ENCODE data around the gene ROS1.

The ROS1 gene

DNA sequence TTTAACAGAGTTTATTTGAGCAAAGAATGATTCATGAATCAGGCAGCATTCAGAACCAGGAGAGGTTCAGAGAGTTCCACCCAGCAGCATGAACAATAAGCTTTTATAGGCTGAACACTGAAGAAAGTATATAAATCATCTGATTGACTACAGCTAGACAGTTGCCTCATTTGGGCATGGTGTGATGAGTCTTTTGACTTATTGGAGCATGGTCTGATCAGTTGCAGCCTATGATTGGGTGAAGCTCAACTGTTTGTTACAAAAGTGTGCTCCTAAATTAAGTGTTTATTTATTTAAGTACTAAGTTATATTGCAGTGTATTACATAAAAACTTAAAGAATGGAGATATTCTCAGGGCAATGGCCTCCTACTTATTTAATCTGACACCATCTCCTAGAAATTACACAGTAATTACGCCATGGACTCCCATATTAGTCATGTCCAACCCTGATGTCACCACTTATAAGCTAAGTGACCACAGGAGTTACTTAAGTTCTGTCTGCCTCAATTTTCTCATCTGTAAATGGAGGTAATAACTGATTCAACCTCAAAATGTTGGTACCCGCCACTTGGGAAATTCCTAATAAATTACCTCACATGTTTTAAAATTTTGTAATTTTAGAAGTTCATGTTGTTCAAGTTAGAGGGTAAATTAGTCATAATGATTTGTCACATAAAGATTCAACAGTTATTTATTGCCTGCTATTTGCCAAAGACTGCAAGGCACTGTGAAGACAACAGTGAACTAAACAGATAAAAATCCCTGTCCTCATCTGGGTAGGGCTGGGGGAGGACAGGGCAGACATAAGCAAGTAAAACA lies 15.2 kb upstream of the ROS1 start:
- DNase-seq (ENCODE audit: low read depth): peak; percentile 79

DNA sequence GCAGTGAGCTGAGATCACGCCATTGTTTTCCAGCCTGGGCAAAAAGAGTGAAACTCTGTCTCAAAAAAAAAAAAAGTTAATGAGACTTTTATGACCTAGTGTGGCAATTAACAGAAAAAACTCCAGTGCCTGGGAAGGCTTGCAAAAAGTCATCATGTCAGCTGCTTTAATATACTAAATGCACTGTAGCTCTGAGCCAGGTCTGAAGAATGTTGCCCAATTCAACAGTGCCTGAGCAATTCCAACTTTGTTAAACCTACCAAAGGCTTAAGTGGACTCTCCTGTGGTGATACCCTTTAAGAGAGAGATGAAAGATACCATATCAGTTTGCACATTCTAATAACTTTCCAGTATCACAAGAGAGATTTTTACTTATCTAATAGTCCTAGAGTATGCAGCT lies 6.5 kb upstream of the ROS1 start:
- DNase-seq (ENCODE audit: low read depth): no peak

DNA sequence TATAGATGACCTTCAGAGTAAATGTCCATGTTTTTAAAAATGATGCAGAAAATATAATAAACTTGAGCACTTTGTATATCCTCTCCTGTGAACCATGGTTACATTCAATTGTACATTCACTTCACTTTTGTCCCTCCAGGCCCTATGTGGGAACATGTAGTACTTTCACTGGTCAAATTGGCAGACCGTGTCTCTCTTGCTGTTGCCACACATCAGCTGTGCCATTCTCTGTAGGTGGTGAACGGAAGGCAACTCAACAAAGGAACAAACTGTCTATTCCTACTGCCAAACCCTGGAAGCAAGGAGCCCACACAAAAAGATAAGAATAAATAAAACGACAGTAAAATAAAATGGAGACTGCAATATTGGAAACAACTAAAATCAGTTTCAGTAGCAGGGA lies 2.0 kb downstream of the ROS1 start:
- no peak for DNase-seq (ENCODE audit: low read depth)

GRCh38 chr6:117418320-117418719 lies 7.4 kb downstream of the ROS1 start:
- DNase-seq (ENCODE audit: low read depth): no peak

GRCh38 chr6:117417851-117418250 lies 7.9 kb downstream of the ROS1 start:
- DNase-seq (ENCODE audit: low read depth): no peak

GRCh38 chr6:117414770-117415169 lies 11.0 kb downstream of the ROS1 start:
- DNase-seq (ENCODE audit: low read depth): no peak

DNA sequence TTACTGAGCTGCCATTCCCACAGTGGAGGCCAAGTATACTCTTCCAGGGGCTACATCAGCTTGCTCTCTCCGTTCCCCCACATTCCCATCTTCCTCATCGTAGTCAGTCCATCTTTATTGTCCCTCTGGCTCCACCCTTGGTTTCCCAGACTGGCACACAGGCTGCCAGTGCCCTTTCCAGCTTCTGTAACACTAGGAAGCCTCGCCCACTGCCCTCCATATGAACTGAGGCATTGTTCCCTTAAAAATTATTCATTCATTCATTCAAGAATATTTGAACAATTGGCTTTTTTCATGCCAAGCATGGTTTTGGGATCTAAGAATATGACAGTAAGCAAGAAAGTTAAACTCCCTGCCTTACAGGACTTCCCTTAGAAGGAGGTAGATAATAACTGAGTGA lies 14.3 kb downstream of the ROS1 start:
- DNase-seq (ENCODE audit: low read depth): no peak

DNA sequence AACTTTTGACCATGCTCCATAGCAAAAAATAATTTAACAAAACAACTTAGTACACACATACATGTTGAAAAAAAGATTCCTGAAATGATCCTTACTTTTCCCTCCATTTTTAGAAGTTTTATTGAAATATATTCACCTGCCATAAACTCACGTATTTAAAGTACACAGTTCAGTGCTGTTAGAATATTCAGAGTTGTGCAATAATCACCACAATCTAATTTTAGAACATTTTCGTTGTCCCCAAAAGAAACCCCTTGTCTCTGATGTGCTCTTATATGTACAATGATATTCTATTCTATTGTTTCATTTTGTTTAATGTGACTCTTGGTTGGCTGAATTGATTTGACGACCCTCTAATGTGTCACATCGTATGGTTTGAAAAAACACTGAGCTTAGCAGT lies 15.9 kb downstream of the ROS1 start:
- DNase-seq (ENCODE audit: low read depth): no peak

- DNase-seq (ENCODE audit: low read depth): no peak
Measured at GRCh38 chr6:117409420-117409819, 16.3 kb downstream of the ROS1 start.

- DNase-seq (ENCODE audit: low read depth): no peak
Measured at GRCh38 chr6:117404548-117404947, 21.2 kb downstream of the ROS1 start.

GRCh38 chr6:117401799-117402198 lies 23.9 kb downstream of the ROS1 start:
- no peak for DNase-seq (ENCODE audit: low read depth)

DNA sequence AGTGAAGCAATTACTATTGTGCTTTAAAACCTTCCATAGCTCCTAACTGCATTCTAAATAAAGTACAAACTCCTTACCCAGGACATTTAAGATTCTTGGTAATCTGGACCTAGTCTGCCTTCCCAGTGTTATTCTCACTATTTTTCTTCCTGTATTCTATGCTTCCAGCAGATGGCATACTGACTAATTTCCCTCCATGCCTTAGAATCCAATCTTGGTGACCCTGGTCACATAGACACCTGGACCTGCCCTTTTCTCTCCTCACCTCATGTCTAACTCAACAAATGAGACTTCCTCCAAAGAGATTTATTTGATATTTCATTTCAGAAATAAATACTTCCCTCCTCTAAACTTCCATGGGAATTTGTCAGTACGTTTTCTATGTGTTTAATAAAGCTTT lies 25.8 kb downstream of the ROS1 start:
- DNase-seq (ENCODE audit: low read depth): no peak

DNA sequence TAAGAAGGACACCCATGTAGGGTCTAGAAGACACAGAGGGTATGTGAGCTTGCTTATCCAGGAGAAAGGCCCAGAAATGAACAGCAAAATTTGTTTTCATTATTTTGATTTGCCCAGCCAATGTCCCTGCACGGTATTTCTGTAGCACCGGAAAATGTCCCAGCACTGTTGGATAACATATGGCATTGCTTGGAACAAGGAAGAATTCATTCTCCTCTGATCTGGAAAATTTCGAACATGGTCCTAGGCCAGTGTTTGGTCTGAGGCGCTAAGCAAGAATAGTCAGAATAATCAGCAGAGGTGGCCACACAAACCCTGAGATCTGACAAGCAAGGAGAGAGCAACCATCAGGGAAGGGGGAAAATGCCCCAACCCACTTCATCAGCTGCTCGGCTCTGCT lies 26.6 kb downstream of the ROS1 start:
- no peak for DNase-seq (ENCODE audit: low read depth)

- peak; percentile 5 for DNase-seq (ENCODE audit: low read depth)
Measured at GRCh38 chr6:117397536-117398227, 28.1 kb downstream of the ROS1 start.

DNA sequence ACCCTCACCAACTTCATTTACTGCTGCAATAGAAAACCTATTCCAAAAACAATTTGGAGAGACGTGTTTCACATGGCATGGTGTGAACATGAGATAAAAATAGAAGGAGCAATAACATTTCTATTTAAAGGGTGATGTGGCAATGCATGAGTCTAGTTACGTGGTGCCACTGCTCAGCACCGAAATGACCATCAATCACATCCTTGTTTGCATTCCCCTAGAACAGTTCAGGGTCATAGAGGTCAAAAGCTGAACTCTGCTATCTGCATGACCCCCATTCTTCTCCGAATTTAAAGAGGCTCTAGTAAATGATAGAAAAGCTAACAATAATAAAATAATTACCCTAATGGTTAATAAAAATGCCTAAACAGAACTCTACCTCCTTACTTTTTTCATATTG lies 29.5 kb downstream of the ROS1 start:
- DNase-seq (ENCODE audit: low read depth): no peak

DNA sequence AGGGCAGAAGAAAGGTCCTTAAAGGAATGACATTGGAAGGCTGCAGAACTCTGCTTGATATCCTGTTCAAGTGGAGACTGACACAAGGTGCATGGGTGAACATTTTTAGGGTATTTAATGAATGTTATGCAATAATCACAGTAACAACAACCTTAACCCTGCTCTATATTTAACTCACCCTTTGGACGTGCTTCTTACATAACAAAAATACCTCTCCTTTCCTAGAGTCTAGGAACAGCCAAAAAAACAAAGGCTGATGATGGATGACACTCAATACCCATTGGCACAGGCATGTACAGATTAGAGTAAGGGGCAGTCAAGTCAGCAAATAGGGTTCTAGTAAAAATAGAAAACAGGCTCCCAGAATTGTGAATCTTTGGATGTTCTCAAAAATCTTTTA lies 30.6 kb downstream of the ROS1 start:
- no peak for DNase-seq (ENCODE audit: low read depth)

- no peak for DNase-seq (ENCODE audit: low read depth)
Measured at GRCh38 chr6:117393045-117393444, 32.7 kb downstream of the ROS1 start.

GRCh38 chr6:117391874-117392583 lies 33.7 kb downstream of the ROS1 start:
- no peak for DNase-seq (ENCODE audit: low read depth)

GRCh38 chr6:117389227-117390057 lies 36.3 kb downstream of the ROS1 start:
- no peak for DNase-seq (ENCODE audit: low read depth)

DNA sequence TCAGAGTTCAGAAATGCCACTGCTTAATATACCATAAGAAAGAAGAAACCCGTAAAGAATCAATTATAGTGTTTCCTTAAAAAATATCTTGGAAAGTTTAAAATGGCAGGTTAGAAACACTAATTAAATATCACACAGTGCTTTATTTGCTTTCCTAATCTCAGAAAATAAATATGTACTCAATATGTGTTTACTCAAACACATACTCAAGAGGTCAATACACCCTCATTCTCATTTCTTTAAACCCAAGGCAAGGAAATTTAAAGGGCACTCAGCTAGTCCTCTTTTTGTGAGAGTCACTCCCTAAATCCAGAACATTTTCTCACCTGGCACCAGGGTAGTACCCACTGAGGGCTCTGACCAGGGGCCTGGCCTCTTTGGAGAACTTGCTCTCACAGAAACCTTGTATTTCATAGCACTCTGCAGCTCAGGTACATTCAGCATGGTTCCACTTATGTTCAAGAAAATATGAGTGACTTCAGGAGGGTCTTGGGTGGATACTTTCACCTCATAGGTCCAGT lies 38.2 kb downstream of the ROS1 start:
- DNase-seq (ENCODE audit: low read depth): no peak

- no peak for DNase-seq (ENCODE audit: low read depth)
Measured at GRCh38 chr6:117384659-117385058, 41.1 kb downstream of the ROS1 start.

- DNase-seq (ENCODE audit: low read depth): no peak
Measured at GRCh38 chr6:117381749-117382148, 44.0 kb downstream of the ROS1 start.
